ENCODE results near the gene MRPL58. TPM values are rescaled to one million over a fixed set of nuclear protein-coding genes. Genes with fewer than 3 reads are reported as not detected.
A peak's percentile ranks its signal among the peaks of the same experiment; 100 is the strongest.
"Not testable (repeated sequence)": the region's sequence is repeated elsewhere in the genome, so short reads cannot be mapped to it uniquely, and the experiment has no call there.

MRPL58 gene
- total RNA-seq, 1 donor from 2014 or later: 8.0 TPM

DNA sequence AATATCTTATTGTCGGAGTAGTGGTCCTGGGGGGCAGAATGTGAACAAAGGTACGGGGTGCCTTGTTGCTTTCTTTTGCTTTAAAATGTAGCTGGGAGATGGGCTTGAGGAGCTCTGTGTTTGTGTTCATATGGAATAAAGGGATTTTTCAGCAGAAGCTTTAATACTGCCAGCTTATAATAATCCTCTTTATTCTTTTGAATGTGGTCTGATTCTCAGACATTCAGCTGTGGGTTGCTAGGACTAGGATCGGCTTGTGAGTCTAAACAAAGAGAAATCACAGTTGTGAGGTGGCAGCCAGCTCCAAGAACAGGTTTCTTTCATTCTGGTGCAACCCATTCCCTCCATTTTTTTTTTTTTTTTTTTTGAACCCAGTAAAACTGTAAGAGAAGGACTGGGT, 7.2 kb downstream of the MRPL58 start:
- no peak for DNase-seq

DNA sequence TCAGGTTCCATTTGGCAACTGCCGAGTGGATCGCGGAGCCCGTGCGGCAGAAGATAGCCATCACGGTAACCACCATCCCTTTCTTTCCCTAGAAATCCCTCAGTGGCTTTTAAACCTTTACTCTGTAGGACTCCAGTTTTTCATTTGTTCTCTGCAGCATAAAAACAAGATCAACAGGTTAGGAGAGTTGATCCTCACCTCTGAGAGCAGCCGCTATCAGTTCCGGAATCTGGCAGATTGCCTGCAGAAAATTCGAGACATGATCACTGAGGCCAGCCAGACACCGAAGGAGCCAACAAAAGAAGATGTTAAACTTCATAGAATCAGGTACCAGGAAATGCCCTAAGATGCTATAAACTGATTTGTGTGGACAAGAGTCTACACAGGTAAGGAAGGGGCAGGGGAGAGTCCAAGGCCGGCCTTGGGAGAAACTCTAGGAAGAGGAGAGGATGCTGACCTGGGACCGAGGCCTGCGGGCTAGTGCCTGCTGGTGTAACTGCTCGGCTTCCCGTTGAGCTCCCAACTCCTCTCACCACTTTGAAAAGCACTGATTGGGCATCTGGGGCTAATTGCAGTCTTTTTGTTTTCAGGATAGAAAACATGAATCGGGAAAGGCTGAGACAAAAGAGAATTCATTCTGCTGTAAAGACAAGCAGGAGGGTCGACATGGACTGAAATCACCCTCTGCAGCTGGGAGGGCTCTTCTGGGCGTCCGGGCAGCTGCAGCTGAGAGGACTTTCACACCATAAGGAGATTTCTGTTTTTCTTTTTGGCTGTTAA, 8.1 kb downstream of the MRPL58 start:
- DNase-seq: no peak

DNA sequence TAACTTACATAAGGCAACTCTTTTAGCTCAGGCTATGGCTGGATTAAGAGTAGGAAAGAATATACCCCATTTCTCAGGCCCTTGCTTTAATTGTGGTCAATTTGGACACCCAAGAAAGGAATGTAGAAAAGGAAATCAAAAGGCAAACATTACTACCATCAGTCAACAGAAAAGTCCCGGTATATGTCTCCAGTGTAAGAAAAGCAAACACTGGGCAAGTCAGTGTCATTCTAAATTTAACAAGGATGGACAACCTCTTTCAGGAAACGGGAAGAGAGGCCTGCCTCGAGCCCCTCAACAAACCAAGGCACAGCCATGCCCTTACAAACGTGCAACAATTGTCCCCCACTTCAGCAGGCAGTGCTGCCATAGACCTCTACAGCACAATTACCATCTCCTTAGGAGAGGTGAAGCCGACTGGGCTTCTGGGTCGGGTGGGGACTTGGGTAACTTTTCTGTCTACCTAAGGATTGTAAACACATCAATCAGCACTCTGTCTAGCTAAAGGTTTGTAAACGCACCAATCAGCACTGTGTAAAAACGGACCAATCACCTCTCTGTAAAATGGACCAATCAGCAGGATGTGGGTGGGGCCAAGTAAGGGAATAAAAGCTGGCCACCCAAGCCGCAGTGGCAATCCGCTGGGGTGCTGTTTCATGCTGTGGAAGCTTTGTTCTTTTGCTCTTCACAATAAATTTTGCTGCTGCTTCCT, 12.4 kb downstream of the MRPL58 start:
- DNase-seq: no peak

DNA sequence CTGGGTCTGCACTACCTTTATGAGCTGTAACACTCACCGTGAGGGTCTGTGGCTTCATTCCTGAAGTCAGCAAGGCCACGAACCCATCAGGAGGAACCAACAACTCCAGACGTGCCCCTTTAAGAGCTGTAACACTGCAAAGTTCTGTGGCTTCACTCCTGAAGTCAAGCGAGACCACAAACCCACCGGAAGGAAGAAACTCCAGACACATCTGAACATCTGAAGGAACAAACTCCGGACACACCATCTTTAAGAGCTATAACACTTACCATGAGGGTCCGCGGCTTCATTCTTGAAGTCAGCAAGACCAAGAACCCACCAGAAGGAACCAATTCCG, 12.9 kb downstream of the MRPL58 start:
- not testable (repeated sequence) for DNase-seq

DNA sequence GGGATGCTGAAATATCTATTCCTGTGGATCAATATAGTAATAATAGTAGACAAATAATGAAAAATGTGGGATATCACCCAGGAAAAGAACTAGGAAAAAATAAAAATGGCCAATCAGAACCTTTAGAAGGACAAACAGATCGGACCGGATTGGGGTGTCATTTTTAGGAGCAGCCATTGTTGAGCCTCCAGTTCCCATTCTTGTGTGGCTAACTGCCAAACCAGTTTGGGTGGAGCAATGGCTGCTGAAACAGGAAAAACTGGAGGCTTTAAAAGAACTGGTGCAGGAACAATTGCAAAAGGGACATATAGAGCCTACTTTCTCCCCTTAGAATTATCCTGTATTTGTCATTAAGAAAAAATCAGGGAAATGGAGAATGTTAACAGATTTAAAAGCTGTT, 14.2 kb downstream of the MRPL58 start:
- not testable (repeated sequence) for DNase-seq

DNA sequence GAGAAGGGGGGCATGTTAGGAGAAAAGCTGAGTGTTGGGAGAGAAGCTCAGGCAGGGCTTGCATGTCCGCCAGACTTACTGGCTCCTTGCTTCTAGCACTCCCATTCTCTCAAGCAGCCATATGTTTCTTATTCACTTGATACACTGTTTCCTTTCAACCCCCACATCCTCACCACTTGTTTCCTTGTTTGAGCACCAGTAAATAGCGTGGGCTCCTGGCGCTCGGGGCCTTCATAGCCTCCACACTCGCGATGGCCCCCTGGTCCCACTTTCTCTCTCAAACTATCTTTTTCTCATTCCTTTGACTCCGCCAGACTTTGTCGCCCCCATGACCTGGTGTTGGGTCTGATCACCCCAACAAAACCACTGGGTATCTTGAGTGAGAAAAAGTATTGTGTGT, 17.7 kb downstream of the MRPL58 start:
- no peak for DNase-seq

DNA sequence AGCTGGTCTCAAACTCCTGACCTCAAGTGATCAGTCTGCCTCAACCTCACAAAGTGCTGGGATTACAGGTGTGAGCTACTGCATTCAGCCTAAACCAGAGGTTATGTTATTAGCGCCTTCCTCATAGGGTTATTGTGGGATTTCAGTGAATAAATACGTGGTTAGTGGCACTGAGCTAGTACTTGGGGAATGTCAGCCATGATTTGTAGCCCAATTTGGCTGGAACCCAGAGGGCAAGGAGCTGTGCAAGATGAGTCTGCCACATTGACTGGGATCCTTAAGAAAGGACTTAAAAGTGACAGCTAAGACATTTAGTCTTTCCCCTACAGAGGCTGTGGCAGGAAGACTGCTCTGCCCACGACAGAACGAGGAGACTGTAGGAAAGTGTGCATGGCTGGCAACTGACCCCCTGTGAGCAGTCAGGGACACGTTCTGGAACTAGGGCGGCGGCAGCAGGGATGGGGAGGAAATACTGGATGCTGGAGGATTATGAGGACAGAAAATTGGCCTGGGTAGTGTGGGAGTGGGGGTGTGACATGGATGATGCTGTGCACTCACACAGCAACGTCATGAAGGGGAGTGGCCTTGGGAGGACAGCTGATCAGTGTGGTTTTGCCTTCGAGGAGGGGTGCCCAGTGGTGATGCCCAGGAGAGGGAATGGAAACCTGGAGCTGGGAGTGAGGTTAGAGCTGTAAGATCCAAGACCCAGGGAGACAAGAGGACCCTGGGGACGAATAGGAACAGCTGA, 19.7 kb downstream of the MRPL58 start:
- DNase-seq: peak; percentile 86

DNA sequence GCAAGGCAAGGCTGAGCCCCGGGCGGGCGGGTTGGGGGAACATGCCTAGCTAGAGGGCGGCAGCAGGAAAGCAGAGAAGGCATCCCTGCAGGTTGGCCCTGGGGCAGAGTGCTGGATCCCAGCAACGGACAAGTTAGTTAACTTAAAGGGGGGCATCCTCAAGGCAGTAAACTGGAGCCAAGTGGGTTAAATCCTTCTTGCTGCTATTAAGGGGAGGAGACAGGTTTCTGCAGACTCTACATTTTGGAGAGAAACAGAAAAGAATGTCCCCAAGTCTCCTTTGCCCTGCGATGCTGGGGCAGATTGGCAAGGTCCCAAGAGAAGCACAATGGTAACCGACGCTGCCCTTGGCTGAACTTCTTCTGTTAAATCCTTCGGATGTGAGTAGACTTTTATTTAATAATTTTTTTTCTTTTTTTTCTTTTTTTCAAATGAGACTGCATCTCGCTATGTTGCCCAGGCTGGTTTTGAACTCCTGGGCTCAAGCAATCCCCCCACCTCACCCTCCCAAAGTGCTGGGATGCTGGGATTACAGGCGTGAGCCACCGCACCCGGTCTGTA, 20.3 kb downstream of the MRPL58 start:
- no peak for DNase-seq

DNA sequence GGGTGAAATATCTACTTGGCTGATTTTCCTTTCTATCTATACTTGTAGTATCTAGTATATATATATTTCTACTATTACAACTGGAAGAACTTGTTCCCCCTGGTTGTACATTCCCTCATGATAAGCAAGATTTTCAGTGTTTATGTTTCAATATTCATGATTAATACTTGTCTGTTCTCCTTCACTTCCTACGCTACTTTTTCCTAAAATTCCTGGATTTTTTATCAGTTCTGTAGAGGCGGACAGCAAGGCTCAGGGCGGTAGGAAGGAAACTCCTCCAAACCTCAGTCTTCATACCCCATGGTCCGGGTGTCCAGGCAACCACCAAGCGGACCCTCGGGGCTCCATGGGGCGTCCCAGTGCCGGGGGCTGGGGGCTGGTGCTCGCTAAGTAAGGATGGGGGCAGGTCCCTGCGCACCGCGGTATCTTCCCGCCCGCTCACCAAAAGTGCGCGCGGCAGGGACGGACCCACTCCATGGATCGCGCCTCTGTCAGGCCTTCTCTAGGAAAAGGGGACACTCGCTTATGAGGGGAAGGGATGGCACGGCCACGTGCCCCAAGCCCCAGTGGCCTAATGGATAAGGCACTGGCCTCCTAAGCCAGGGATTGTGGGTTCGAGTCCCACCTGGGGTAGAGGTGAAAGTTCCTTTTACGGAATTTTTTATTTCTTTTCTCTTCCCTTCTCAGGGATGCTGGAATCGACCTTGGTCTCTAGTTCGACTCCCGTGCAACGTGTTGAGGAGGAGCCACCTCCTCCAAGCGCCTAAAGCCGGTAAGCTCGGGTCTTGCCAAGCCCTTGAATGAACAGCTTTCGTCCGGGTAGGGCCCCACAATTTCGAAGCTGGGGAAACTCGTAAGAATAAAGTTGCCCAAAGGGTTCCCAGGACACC, 21.1 kb downstream of the MRPL58 start:
- DNase-seq: peak; percentile 77

DNA sequence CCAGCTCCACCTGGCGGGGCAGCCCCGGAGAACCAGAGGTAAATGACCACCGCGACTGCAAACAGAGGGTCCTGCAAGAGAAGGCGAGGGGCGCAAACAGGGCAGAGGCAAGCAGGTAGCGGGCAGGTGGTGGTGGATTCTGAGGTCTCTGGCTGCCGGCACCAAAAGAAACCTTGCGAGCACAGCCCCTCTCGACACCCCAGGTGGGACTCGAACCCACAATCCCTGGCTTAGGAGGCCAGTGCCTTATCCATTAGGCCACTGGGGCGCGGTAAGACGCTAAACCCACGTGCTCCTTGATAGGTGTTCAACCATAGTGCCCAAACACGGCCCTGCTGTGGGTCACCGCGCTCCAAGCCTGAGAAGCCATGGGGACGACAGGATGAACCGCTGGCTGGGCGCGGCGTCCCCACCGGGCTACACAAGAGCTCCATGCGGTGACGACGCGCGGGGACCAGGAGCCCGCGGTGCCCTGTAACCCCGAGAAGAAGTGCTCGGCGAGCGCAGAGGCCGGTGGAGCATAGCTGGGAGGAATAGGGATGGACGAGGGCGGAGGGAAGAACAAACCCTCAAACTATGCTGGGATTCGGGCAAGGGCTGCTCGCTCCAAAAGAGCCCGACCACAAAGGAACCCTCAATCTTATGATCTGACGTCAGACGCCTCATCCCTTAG, 21.9 kb downstream of the MRPL58 start:
- peak; percentile 77 for DNase-seq

DNA sequence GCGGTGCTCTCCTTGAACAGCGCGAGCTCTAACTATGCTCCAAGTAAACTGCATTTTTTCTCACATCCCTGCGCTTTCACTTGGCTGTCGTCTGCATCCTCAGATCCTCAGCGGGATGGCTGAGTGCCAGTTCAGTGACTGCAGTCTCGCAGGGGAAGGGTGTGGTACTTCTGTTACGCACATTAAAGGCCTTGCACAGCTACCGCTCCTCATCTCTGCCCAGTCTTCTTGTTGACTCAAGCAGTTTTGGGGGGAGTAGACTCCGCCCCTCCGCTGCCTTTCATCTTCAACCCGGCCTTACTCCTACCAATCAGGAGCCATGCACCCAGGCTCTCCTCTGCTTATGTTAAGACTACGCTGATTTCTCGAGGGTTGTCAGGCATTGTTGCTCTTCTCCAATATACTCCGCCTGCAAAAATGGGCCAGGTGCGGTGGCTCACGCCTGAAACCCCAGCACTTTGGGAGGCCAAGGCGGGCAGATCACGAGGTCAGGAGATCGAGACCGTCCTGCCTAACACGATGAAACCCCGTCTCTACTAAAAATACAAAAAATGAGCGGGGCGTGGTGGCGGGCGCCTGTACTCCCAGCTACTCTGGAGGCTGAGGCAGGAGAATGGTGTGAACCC, 24.3 kb downstream of the MRPL58 start:
- DNase-seq: peak; percentile 38

DNA sequence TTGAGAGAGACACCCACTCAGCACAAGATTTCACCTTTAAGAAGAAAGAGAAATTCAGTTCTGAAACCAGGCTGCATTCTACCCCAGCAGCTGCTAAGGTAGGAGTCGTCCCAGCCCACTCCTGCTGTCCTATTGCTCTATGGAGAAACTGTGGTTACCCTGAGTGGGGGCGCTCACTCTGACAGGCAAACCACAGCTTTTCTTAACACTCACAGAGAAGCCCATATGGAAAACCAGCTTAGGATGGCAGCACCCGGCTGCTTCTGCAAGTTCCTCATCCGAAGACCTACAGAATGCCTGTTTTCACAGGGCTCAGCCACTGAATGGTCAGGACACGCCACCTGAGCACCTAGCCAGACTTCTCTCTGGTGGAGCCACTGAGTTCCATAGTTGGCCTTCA, 26.8 kb downstream of the MRPL58 start:
- DNase-seq: no peak

DNA sequence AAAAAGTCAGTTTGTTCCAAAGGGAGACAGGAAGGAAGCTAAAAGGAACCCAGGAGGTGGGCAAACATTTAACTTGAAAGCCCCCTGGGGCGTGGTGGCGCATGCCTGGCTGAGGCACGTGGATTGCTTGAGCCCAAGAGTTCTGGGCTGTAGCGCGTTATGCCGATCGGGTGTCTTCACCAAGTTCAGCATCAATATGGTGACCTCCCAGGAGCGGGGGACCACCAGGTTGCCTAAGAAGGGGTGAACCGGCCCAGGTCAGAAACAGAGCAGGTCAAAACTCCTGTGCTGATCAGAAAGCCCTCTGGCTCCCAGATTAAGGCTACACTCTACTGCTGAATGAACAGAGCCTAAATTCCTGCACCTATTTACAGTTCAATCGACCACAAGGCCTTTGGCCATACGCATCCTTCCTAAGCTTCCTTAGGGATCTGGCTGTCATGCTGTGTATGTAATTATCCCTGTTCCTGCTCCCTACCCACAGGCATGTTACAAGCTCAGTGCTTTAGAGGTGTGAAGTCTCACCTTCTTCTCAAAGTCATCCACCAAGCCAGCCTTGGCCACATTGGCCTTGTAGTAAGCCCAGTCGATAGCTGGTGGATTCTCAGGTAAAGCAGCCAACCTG, 29.3 kb downstream of the MRPL58 start:
- no peak for DNase-seq

DNA sequence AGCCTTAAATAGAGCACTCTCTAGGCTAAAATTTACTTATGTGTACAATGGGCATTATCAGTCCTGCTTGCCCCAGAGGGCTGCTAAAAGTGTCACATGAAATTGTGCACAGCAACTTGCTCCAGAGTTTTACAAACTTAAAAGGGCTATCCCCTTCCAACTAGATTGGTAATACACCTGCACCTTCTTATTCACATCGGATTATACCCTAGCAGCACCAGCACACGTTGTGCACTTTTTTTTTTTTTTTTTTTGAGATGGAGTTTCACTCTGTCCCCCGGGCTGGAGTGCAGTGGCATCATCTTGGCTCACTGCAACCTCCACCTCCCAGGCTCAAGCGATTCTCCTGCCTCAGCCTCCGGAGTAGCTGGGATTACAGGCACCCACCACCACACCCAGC, 31.3 kb downstream of the MRPL58 start:
- DNase-seq: not testable (repeated sequence)

DNA sequence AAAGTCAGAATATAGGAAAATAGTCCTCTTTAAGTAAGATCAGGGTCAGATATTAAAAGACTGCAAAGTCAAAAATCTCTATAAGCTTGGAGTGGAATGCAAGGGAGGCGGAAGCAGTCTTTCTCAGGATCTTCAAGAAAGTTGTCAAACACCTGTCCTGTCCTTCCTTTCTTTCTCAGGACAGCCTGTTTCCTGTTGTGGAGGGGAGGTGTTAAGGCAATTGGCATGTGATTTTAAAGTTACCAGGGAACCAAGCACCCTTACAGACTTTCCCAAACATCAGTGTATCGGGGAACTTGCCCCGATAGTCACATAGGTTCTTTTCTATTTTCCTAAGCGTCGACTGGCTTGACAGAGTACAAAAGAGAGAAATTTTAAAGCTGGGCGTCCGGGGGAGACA, 32.2 kb downstream of the MRPL58 start:
- DNase-seq: no peak

DNA sequence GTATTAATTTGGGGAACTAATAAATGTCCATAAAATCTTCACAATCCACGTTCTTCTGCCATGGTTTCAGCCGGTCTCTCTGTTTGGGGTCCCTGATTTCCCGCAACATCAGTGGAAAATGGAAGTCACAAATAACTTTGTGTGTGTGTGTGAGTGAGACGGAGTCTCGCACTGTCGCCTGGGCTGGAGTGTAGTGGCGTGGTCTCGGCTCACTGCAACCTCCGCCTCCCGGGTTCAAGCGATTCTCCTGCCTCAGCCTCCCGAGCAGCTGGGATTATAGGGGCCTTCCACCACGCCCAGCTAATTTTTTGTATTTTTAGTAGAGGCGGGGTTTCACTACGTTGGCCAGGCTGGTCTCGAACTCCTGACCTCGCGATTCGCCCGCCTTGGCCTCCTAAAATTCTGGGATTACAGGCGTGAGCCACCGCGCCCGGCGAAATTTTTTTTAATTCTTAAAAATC, 33.5 kb downstream of the MRPL58 start:
- DNase-seq: not testable (repeated sequence)

DNA sequence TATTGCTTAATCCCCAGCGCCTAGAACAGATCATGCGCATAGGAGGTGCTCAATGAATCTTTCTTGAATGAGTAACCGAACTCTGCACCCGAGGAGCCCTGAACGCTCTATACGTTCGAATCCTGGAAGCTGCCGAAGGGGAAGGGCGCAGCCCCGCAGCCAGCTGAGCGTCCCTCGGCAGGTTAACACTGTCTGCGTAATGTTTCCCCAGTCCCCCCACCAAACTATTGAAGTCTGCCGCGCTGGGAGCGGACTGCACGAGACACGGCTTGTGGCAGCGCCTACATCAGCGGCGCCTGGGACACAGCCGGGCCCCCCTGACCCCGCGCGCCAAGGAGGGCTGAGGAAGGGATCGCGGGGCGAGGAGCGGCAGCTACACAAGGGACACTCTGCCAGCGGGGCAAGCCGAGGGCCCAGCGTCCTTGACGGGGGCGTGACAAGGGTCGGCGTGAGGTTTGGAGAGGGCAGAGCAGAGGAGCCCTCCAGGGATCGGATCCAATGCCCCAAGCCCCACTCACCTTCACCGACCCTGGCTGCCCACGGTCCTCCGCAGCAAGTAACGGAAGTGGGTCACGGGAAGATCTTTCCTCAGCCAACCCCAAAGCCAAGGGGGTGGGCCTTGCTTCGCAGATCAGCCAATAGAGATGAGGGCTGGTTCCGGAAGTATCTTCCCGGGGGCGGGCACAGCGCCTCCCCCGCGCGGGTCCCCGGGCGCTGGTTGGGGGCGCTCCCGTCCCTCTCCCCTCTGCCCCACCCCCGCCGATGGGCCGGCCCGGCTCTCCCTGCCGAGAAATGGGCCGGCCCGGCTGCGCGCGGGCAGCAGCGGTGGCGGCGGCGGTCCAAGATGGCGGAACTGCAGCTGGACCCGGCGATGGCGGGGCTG, 34.2 kb downstream of the MRPL58 start, which contains the start of the genes ATP5PD and KCTD2:
TSS of gene ATP5PD (minus strand) at position 563 of the 883 bp plus-strand sequence. CDS start 4,319 bp downstream, outside the sequence.
TSS of gene KCTD2 (plus strand) at position 819 of the 883 bp plus-strand sequence. CDS start at position 845, 26 bp downstream.
- peak; percentile 98 for DNase-seq

DNA sequence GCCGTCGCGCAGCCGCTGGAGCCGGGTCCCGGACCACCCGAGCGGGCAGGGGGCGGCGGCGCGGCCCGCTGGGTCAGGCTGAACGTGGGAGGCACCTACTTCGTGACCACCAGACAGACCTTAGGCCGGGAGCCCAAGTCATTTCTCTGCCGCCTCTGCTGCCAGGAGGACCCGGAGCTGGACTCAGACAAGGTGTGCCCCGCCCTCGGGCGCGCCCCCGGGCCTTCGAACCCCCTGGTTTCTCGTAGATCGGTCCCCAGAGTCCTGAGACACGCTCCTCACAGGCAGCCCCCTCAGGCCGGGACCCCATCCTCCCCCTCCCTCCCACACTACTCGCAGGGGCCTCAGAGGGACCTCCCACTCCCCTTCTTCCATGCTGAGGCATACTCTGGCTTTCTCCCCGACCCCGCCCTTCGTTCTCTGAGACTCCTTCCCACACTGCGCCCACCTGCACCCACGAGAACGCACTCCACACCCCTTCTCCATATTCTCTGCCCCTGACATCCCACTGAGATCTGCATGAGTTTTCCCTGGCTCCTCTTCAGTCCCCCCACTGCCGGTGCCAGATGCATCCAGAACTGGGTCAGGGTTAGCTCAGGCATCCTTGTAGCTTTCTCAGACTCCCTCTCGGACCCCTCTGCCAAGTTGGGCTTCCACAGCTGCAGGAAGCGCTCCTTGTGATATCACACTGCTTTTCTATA, 35.1 kb downstream of the MRPL58 start:
- peak; percentile 16 for DNase-seq
